Suprapubic skin (tissue), 4 donors: ENCODE results near the gene PPP1CA. TPM values are rescaled to one million over a fixed set of nuclear protein-coding genes. Genes with fewer than 3 reads are reported as not detected.

Source experiments
- DNase-seq, 2 donors: peaks; one replicate each; pipeline ENCODE4 v3.0.0-alpha.2; 2019; ENCODE audit warnings: low spot score in 2 of 2
- H3K27ac ChIP-seq: fragments of 200-600 bp; sonication (generic); one replicate; pipeline ENCODE4 v1.5.1; 2019
- H3K27me3 ChIP-seq: fragments of 200-600 bp; sonication (generic); one replicate; pipeline ENCODE4 v1.5.1; 2019
- H3K36me3 ChIP-seq: fragments of 200-600 bp; sonication (generic); one replicate; pipeline ENCODE4 v1.5.1; 2019
- H3K4me1 ChIP-seq: fragments of 200-600 bp; sonication (generic); one replicate; pipeline ENCODE4 v1.5.1; 2019
- H3K4me3 ChIP-seq: fragments of 200-600 bp; sonication (generic); one replicate; pipeline ENCODE4 v1.5.1; 2019; ENCODE audit warnings: mild to moderate bottlenecking
- H3K9me3 ChIP-seq: fragments of 200-600 bp; sonication (generic); one replicate; pipeline ENCODE4 v1.5.1; 2019
- CTCF ChIP-seq, 2 donors: fragments of 200-600 bp in 1 of 2; fragments of 450-650 bp in 1 of 2; sonication (generic) in 1 of 2; IDR thresholded peaks; one replicate each; pipeline ENCODE4 v1.5.1; 2016 to 2019; ENCODE audit warnings: antibody characterized with exemption in 2 of 2, mild to moderate bottlenecking in 1 of 2, moderate library complexity in 1 of 2
- EP300 ChIP-seq: sonication (generic); formaldehyde crosslinking; IDR thresholded peaks from one replicate; pipeline ENCODE4 v1.6.1; 2017; ENCODE audit warnings: antibody characterized with exemption
- POLR2A ChIP-seq, 2 donors: fragments of 450-650 bp; IDR thresholded peaks; one replicate each; pipeline ENCODE4 v1.6.1; 2017; ENCODE audit warnings: antibody characterized with exemption in 2 of 2, mild to moderate bottlenecking in 2 of 2, moderate library complexity in 2 of 2
- POLR2AphosphoS5 ChIP-seq, 3 donors: sonication (generic); formaldehyde crosslinking; IDR thresholded peaks; one replicate each; pipeline ENCODE4 v1.6.1; 2017; ENCODE audit warnings: antibody characterized with exemption in 3 of 3
- WGBS: methylation state at CpG from one replicate; pipeline ENCODE4 v1.1.5; 2018; 5-methylcytosine and 5-hydroxymethylcytosine counted together
- total RNA-seq, 4 donors: library from RNA; depleted of rRNA; stranded (reverse); fragments of >200 nt; gene quantifications; one replicate each; pipeline ENCODE4 v1.1.0, GENCODE V29; 2016

The PPP1CA gene
- total RNA-seq, 4 donors from 2014 or later: 75.6 to 158 (median 121) TPM

- Histone ChIP-seq H3K27me3 (peaks cover 45% of the 10 kb centered on the region), H3K27ac (no peak overlapping the region), H3K36me3 (no peaks in the 10 kb centered on the region), H3K4me3 (no peak overlapping the region), H3K9me3 (no peaks in the 10 kb centered on the region), H3K4me1 (peaks cover 30% of the 10 kb centered on the region)
- DNase-seq: no peak
- WGBS: 31% methylated on average over 7 of the region's 13 CpGs
- TF ChIP-seq POLR2AphosphoS5 (IDR thresholded peaks at IDR 0.05): no peak
- TF ChIP-seq EP300: no peak
- TF ChIP-seq POLR2A (IDR thresholded peaks at IDR 0.05): no peak
- TF ChIP-seq CTCF (IDR thresholded peaks at IDR 0.05): no peak
Observed at GRCh38 chr11:67409781-67410368, 8.2 kb upstream of the PPP1CA start.

- no peak for DNase-seq
- Histone ChIP-seq H3K9me3 (no peaks in the 10 kb centered on the region), H3K27ac (no peak overlapping the region), H3K27me3 (peaks cover 43% of the 10 kb centered on the region), H3K36me3 (no peaks in the 10 kb centered on the region), H3K4me1 (peaks cover 29% of the 10 kb centered on the region), H3K4me3 (peak overlapping the region; percentile 5)
- TF ChIP-seq CTCF (IDR thresholded peaks at IDR 0.05): no peak
- no peak for TF ChIP-seq EP300
- TF ChIP-seq POLR2AphosphoS5 (IDR thresholded peaks at IDR 0.05): no peak
- TF ChIP-seq POLR2A (IDR thresholded peaks at IDR 0.05): no peak
- no CpG with 5 or more reads among the region's 24 CpGs for WGBS
Observed at GRCh38 chr11:67409261-67409666, 7.6 kb upstream of the PPP1CA start.

GRCh38 chr11:67408437-67409200, 7.0 kb upstream of the PPP1CA start:
- Histone ChIP-seq H3K27me3 (peaks cover 43% of the 10 kb centered on the region), H3K36me3 (no peaks in the 10 kb centered on the region), H3K4me1 (peaks cover 29% of the 10 kb centered on the region), H3K9me3 (no peaks in the 10 kb centered on the region), H3K4me3 (peak overlapping the region; percentile 5), H3K27ac (no peak overlapping the region)
- TF ChIP-seq EP300 (no peak), POLR2AphosphoS5 (IDR thresholded peaks at IDR 0.05) (no peak), CTCF (IDR thresholded peaks at IDR 0.05) (no peak), POLR2A (IDR thresholded peaks at IDR 0.05) (no peak)
- DNase-seq: no peak
- WGBS: 54% methylated on average over 4 of the region's 18 CpGs

GRCh38 chr11:67407688-67408163, 6.1 kb upstream of the PPP1CA start:
- Histone ChIP-seq H3K4me3 (no peak overlapping the region), H3K36me3 (no peaks in the 10 kb centered on the region), H3K27me3 (peaks cover 42% of the 10 kb centered on the region), H3K9me3 (no peaks in the 10 kb centered on the region), H3K27ac (no peak overlapping the region), H3K4me1 (peaks cover 32% of the 10 kb centered on the region)
- no peak for DNase-seq
- no peak for TF ChIP-seq CTCF (IDR thresholded peaks at IDR 0.05)
- no peak for TF ChIP-seq POLR2AphosphoS5 (IDR thresholded peaks at IDR 0.05)
- no peak for TF ChIP-seq EP300
- no peak for TF ChIP-seq POLR2A (IDR thresholded peaks at IDR 0.05)
- 59% methylated on average over 11 of the region's 12 CpGs for WGBS

- Histone ChIP-seq H3K27me3 (peaks cover 36% of the 10 kb centered on the region), H3K27ac (no peak overlapping the region), H3K9me3 (no peaks in the 10 kb centered on the region), H3K4me1 (peaks cover 38% of the 10 kb centered on the region), H3K4me3 (no peak overlapping the region), H3K36me3 (no peaks in the 10 kb centered on the region)
- 31% methylated on average over 8 of the region's 12 CpGs for WGBS
- no peak for DNase-seq
- TF ChIP-seq POLR2A (IDR thresholded peaks at IDR 0.05): no peak
- no peak for TF ChIP-seq POLR2AphosphoS5 (IDR thresholded peaks at IDR 0.05)
- TF ChIP-seq CTCF (IDR thresholded peaks at IDR 0.05): no peak
- no peak for TF ChIP-seq EP300
Observed at GRCh38 chr11:67406969-67407687, 5.5 kb upstream of the PPP1CA start.
